CD4-positive, alpha-beta T cell treated with Interleukin-4 for 1 hour (primary cell): ENCODE data around the gene CHKB.

Source experiments
- DNase-seq, 2 donors: peaks; one replicate each; pipeline ENCODE4 v3.0.0-alpha.2; 2020 to 2022

Gene CHKB

GRCh38 chr22:50529416-50529896 lies 53.2 kb downstream of the CHKB start:
- DNase-seq, result no peak
